ENCODE data around the gene TMEM120B. TPM values are rescaled to one million over a fixed set of nuclear protein-coding genes. Genes with fewer than 3 reads are reported as not detected.
"Not testable (repeated sequence)": the region's sequence is repeated elsewhere in the genome, so short reads cannot be mapped to it uniquely, and the experiment has no call there.

Gene TMEM120B
- total RNA-seq, 2 experiments from 2014 or later: 17.3 TPM

DNA sequence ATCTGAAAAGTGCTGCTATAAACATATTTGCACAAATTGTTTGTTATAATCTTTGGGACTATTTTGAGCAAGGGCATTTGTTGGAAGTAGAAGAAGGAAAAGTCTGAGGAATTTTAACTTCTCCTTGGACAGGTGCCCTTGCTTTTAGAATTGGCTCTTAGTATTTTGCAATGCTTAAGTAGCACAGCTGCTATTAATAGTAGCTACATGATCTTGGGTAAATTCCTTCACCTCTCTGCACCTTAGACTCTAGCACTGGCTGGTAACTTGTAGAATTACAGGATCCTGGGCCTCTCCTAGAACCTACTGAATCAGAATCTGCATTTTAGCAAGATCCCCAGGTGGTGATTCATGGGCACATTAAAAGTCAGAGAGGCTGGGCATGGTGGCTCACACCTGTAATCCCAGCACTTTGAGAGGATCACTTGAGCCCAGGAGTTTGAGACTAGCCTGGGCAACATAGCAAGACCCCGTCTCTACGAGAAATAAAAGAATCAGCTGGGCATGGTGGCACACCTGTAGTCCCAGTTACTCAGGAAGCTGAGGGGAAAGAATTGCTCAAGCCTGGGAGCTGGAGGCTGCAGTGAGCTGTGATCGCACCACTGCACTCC lies 10.8 kb upstream of the TMEM120B start:
- POLR2A ChIA-PET: no interaction called here

DNA sequence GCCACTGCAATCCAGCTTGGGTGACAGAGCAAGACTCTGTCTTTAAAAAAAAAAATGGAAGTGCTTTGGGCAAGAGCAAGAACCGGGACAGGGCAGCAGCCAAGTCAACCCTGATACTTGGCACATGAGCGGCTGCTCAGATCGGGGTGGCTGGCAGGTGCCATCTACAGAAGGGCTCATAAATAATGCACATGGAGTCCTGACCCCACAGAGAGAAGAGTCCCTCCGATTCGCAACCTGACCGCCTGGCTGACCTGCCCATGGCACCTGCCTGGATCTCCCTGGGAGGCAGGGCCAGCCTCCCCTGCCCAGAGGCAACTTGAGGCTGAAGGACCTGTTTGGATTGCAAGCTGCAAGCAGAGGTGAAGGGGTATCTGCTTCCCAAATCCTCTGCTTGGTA lies 9.6 kb upstream of the TMEM120B start:
- POLR2A ChIA-PET: no interaction called here
- CTCF ChIA-PET: interaction anchor here (1.5 to 2.0 kb wide), 2 partner anchors 71 to 92 kb away, joined by 3 to 4 read pairs; no protein-coding TSS in a partner anchor

More for the DNA sequence above, 10.8 kb upstream of the TMEM120B start:
- CTCF ChIA-PET: interaction anchor here (0.6 to 2.0 kb wide), 4 partner anchors 17 to 109 kb away, joined by 3 to 4 read pairs (median 4); no protein-coding TSS in a partner anchor

DNA sequence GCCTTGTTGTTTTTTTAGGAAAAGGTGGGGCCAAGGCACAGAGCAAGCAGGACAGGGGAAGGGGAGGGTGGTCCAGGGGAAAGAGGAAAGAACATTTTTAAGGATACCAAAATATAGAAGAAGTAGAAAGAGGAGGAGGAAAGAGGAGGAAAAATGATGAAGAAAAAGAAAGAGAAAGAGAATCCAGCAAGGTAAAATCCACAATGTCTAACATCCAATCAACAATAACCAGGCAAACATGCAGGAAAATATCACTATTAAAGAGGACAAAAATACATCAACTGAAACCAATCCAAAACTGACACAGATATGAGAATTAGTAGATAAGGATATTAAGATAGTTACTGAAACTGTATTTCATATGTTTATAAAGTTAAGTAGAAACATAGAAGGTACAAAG lies 7.0 kb upstream of the TMEM120B start:
- CTCF ChIA-PET: interaction anchor here (0.6 kb wide), 1 partner anchor 158 kb away, joined by 4 read pairs; no protein-coding TSS in a partner anchor
- POLR2A ChIA-PET: no interaction called here

DNA sequence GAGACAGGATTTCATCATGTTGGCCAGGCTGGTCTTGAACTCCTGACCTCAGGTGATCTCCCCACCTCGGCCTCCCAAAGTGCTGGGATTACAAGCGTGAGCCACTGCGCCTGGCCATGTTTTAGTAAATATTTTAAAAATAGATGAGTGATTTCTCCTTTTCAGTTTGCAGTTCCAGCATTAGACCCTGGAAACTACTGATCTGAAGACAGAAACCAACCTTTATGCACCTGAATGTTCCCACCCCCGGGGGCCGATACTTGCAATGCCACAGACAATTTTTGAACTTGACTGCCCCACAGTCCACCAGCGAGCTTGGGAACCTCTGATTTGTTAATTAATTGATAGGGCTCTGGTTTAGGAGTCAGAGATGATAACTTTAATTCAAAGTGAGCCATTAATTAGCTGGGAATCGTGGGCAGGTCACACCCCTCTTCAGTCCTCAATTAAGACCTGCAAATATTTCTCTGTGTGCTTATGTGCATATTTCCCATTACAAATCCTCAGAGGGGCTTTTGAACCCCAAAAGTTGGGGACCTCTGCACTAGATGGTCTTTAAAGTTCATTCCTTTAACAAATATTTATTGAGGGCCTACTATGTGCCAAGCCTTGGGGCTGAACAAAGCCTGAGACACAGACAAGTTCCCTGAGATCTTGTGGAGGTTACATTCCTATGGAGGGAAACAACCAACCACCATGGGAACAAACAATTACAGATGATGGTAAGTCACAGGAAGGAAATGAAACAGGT lies 4.1 kb upstream of the TMEM120B start:
- POLR2A ChIA-PET: no interaction called here
- CTCF ChIA-PET: no interaction called here

DNA sequence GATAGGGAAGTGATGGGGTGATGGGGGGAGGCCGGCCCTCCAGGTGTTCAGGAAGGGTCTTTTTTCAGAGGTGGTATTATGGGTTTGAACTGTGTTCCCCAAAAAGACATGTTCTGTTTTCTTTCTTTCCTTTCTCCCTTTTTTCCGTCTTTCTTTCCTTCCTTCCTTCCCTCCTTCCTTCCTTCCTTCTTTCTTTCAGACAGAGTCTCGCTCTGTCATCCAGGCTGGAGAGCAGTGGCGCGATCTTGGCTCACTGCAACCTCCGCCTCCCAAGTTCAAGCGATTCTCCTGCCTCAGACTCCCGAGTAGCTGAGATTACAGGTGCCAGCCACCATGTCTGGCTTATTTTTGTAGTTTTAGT lies 3.5 kb upstream of the TMEM120B start:
- CTCF ChIA-PET, POLR2A ChIA-PET: not testable (repeated sequence)

DNA sequence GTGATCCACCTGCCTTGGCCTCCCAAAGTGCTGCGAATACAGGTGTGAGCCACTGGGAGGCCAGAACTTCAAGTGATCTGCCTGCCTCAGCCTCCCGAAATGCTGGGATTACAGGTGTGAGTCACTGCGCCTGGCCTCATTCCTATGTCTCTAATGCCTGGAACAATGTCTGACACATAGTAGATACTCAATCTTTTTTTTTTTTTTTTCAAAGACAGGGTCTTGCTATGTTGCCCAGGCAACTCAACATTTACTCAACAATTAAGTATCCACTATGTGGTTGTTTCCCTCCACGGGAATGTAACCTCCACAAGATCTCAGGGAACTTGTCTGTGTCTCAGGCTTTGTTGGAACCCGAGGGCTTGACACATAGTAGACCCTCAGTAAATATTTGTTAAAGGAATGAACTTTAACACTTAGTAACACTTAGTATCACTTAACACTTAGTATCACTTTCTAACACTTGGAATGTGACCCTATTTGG lies 3.0 kb upstream of the TMEM120B start:
- CTCF ChIA-PET: no interaction called here
- POLR2A ChIA-PET: no interaction called here

DNA sequence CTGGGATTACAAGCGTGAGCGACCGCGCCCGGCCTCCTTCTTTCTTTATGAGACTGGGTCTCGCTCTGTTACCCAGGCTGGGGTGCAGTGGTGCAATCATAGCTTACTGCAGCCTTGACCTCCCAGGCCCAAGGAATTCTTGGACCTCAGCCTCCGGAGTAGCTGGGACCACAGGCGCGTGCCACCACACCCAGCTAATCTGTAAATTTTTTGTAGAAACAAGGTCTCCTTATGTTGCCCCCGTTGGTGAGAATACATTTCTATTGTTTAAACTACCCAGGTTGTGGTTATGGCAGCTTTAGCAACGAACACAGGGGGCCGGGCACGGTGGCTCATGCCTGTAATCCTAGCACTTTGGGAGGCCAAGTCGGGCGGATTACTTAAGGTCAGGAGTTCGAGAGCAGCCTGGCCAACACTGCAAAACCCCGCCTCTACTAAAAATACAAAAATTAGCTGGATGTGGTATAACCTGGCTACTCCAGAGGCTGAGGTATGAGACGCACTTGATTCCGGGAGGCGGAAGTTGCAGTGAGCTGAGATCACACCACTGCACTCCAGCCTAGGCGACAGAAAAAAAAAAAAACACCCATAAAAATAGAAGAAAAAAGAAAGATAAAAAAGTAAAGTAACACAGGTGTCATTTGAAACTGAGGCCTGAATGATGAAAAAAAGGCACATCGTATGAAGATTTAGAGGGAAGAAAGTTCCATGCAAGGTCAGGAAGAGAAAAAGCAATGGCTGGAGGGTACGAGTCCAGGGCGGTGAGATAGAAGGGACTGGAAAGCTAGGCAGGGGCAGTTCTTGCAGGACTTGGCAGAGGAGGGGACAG lies 977 bp upstream of the TMEM120B start:
- CTCF ChIA-PET: interaction anchor here (0.6 to 3.6 kb wide), 9 partner anchors 14 to 101 kb away, joined by 3 to 25 read pairs (median 3); partner anchors contain the start of gene RHOF
- POLR2A ChIA-PET: interaction anchor here (0.5 to 1.5 kb wide), 9 partner anchors 33 to 212 kb away, joined by 3 to 6 read pairs (median 4); partner anchors contain the start of gene PSMD9

DNA sequence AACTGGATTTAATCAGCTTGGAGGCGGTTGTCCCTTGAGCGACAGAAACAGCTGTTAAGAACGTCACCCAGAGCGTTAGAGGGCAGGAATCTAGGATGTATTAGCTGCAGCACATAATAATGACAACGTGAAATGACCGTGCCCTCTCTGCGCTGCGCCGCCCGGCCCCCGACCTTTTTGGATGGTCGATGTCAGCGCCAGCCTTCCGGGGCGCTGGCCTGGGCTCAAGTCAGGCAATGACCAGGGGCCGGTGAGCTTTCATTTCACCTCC lies 427 bp upstream of the TMEM120B start:
- POLR2A ChIA-PET: interaction anchor here (0.7 to 1.5 kb wide), 9 partner anchors 32 to 213 kb away, joined by 3 to 6 read pairs (median 4); partner anchors contain the start of gene PSMD9
- CTCF ChIA-PET: interaction anchor here (0.6 to 3.6 kb wide), 8 partner anchors 14 to 100 kb away, joined by 3 to 25 read pairs (median 5); partner anchors contain the start of gene RHOF

DNA sequence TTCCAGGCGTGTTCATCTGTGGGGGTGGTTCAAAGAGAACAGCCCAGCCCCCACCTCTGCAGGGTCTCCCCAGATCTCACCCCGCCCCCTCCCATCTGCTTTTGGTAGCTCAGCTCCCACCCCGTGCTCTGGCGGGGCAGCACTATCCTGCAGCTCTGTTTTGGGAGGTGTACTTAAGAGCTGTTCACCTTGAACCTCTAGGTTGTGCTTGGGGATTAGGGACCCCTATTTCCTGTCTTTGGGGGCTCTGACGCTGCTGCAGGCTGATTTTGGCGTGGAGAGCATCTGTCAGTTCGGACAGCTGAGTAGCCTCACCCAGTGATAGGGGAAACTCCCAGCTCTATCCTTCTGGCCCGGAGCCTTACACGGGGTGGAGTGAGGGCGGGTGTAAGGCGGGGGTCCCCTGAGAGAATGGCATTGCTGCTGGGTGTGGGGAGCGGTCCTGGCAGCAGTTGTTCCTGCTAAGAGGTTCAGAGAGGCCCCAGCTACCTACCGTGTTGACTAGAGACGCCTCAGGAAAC lies 765 bp downstream of the TMEM120B start:
- POLR2A ChIA-PET: interaction anchor here (0.5 to 1.5 kb wide), 9 partner anchors 36 to 225 kb away, joined by 3 to 6 read pairs (median 4); partner anchors contain the start of gene PSMD9
- CTCF ChIA-PET: interaction anchor here (0.9 to 3.6 kb wide), 7 partner anchors 15 to 99 kb away, joined by 3 to 25 read pairs (median 7); partner anchors contain the start of gene RHOF

DNA sequence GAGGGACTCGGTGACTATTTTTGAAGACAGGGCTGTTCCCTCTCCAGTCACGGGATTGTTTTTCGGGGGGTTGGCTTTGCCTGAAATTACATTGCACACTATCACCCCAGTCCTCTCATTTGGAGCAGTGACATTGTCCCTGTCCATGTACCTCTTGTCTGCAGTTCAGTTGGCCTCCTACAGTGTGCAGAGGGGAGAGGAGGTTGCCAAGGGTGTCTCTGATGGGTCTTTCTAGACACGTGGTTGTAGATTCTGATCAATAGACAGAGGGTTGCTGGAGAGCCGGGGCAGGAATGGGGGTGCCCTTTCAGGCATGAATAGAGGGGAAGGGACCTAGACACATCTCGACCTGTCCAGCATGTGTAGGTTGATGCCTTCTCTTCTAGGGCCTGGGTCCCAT lies 1.2 kb downstream of the TMEM120B start:
- ChIA-PET POLR2A (interaction anchor here (0.5 to 1.3 kb wide), 5 partner anchors 35 to 226 kb away, joined by 3 to 4 read pairs (median 4); no protein-coding TSS in a partner anchor), CTCF (interaction anchor here (2.0 to 3.6 kb wide), 4 partner anchors 59 to 98 kb away, joined by 7 to 25 read pairs (median 10); partner anchors contain the start of gene RHOF)

DNA sequence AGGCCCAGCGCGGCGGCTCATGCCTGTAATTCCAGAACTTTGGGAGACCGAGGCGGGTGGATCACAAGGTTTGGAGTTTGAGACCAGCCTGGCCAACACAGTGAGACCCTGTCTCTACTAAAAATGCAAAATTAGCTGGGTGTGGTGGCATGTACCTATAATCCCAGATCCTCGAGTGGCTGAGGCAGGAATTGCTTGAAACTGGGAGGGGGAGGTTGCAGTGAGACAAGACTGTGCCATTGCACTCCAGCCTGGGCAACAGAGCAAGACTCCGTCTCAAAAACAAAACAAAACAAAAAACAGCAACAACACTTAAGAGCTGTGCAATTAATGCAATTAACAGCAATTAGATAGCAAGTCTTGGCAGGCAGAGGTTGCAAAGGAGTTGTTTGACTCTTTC lies 2.5 kb downstream of the TMEM120B start:
- POLR2A ChIA-PET: not testable (repeated sequence)
- CTCF ChIA-PET: interaction anchor here (0.7 to 1.3 kb wide), 3 partner anchors 18 to 97 kb away, joined by 3 to 4 read pairs (median 3); no protein-coding TSS in a partner anchor

DNA sequence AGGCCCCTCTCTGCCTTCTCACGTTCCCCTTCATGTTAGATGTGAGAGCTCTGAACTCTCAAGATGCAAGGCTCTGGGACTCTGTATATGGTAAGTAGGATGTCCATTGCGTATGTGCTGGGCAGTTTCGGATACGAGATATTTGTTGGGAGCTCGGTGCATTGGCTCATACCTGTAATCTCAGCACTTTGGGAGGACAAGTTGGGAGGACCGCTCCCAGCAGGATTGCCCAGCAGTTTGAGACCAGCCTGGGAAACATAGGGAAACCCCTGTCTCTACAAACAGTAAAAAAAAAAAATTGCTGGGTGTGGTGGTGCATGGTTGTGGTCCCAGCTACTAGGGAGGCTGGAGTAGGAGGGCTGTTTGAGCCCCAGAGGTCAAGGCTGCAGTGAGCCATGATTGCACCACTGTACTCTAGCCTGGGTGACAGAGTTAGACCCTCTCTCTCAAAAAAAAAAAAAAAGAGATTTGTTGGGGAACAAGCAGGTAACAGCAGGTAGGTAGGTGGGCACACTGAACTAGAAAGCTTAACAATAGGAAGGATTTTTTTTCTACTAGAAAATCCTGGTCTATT lies 3.4 kb downstream of the TMEM120B start:
- POLR2A ChIA-PET: no interaction called here
- CTCF ChIA-PET: interaction anchor here (0.5 to 1.3 kb wide), 5 partner anchors 19 to 206 kb away, joined by 3 to 5 read pairs (median 3); no protein-coding TSS in a partner anchor

DNA sequence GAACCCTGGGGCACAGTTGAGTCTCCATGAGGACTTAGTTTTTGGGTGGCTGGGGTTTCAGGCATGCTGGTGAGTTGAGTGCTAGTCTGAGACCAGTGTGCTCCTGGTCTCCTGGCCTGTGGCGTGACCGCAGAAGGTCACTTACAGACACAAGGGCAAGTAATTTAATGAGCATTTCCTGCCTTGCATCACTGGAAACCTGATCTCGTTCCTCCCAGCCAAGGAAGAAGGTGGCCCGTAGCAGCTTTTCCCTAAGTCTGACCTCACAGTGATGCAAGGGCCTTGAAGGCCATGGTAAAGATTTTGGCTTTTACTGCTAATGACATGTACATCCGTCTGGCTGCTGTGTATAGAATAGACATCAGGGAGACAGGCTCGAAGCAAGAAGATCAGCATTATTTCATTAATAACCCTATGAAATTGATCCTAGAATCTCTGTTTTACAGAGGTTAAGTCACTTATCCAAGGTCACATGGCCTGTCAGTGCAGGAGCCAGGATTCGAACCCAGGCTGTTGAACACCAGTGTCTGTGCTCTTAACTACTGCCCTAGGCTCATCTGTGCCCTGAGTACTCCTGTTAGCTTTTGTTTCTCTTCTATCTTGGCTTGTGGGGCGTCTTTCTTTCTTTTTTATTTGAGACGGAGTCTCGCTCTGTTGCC lies 4.6 kb downstream of the TMEM120B start:
- POLR2A ChIA-PET: no interaction called here
- CTCF ChIA-PET: interaction anchor here (0.7 to 0.9 kb wide), 2 partner anchors 55 to 137 kb away, joined by 3 to 5 read pairs; no protein-coding TSS in a partner anchor

DNA sequence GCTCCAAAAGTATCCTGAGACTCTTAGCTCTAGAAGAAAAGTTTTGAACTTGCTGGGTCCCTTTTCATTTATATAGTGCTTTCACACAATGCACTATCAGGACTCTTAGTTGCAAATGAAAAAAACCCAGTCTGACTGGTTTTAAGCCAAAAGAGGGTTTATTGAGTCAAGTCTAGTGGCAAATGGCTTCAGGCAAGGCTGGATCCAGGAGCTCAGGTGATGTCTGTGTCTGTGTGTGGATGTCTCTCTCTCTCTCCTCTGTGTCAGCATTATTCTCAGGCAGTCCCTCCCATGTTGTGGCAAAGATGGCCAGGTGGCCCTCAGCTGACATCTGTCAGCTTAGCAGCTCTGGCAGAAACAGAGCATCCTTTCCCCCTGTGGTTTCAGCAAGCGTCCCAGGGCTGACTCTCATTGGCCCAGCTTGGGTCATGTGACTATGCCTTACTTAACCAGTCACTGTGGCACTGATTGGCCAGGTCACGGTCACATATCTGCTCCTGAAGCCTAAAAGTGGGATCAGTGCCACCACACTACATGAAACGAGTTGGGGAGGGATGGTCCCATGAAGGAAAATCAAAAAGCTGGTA lies 6.2 kb downstream of the TMEM120B start:
- ChIA-PET POLR2A (interaction anchor here (0.5 kb wide), 1 partner anchor 130 kb away, joined by 3 read pairs; no protein-coding TSS in a partner anchor), CTCF (interaction anchor here (0.9 to 2.1 kb wide), 5 partner anchors 17 to 166 kb away, joined by 3 to 7 read pairs (median 4); no protein-coding TSS in a partner anchor)

DNA sequence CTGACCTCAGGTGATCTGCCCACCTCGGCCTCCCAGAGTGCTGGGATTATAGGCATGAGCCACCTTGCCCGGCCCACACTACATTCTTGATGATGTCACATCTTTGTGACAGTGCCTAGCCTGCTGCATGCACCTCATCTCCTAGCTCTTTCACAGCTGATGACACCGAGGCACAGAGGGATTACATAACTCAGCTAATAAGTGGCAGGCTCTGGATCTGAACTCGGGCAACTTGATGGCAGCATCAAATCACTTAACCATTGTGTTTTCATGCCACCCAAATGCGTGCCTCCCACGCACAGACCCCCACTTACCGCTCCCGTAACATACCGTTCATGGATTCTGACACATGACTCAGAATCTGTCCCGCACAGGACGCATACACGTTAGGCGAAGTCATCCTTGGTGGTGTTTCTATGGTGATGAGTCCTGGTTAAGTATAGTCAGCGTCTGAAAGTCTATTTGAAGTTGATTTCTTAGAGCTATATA lies 7.4 kb downstream of the TMEM120B start:
- ChIA-PET POLR2A (no interaction called here), CTCF (interaction anchor here (0.8 to 2.1 kb wide), 5 partner anchors 21 to 167 kb away, joined by 3 to 7 read pairs (median 3); no protein-coding TSS in a partner anchor)

DNA sequence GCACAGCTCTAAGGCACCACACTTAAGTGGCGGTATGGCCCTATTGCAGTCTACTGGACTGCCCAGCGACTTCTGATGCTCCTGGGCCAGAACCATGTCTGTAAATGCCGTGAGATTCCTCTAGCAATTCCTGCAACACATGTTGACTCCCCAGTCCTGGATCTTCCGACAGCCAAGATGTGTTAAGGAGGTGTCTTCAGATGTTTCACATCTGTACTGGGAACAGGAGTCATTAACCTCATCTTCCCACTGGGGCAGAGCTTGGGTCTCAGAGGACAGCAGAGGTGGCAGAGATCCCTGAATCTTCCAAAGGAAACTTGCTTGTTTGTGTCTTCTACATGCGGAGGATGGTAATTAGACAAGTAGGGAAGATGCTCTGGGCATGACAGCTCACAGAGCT lies 8.2 kb downstream of the TMEM120B start:
- ChIA-PET CTCF (interaction anchor here (0.6 to 1.6 kb wide), 4 partner anchors 21 to 294 kb away, joined by 3 read pairs; no protein-coding TSS in a partner anchor), POLR2A (interaction anchor here (0.5 kb wide), 1 partner anchor 58 kb away, joined by 3 read pairs; no protein-coding TSS in a partner anchor)

DNA sequence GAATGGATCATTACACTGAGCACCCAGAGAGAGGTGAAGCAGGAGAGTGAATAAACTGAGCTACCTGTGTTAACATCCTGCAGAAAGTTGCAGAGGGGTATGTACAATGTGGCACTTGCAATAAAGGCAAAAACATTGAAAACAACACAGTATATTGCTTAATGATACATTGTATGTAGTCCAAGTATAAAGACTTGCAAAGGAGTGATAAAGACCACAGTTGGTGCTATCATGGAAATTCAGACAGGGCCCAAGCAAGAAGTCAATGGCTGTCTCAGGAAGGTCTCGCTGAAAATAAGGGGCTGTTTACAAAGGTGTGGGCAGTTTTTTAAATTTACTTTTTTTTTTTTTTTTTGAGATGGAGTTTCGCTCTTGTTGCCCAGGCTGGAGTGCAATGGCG lies 10.0 kb downstream of the TMEM120B start:
- ChIA-PET CTCF (no interaction called here), POLR2A (no interaction called here)
